NCI-H1417 (cell line): ENCODE measurements around the gene CRYBB1.

Experiments
- DNase-seq, 3 experiments: peaks; one replicate each; lab custom pipeline; 2025; lab: John Stamatoyannopoulos, UW

The CRYBB1 gene

DNA sequence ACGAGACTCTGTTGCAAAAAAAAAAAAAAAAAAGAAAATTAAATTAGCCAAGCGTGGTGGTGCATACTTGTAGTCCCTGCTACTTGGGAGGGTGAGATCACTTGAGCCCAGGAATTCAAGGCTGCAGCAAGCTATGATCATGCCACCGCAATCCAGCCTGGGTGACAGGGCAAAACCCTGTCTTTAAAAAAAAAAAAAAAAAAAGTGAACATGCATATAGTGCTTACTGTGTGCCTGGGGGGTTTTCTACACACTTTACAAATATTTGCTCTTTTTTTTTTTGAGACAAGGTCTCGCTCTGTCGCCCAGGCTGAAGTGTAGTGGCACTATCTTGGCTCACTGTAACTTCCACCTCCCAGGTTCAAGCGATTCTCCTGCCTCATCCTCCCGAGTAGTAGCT lies 40.7 kb downstream of the CRYBB1 start:
- DNase-seq: no peak

GRCh38 chr22:26576026-26576680 lies 41.7 kb downstream of the CRYBB1 start:
- no peak for DNase-seq

DNA sequence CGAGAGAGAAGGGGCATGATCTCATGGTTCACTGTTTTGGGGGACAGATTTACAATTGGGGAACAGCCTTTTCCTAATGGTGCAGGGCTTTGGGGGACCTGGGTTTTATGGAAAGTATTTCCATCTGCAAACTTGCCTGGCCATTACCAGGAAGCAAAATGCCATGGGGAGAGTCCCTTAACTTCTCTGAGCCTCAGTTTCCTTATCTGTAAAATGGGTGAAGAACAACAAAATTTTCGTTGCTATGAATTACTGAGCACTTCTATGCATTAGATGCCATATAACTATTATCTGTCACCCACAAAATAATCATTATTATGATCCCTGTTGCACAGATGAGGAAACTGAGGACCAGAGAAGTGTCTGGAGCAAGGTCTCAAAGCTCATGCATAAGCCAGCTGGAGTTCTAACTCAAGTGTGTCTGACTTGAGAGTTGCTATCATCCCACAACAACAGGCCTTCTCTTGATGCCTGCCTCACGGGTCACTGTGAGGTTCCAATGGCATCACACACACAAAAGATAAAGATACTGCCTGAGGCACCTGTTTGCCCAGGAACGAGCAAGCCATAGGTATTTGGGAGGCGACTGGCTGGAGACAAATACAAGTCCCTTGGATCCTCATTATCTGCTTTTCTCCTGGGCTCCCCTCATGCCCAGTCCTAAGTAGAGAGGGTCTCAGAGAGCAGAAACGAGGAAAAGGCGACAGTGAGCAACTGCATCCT lies 43.7 kb downstream of the CRYBB1 start:
- DNase-seq: no peak

DNA sequence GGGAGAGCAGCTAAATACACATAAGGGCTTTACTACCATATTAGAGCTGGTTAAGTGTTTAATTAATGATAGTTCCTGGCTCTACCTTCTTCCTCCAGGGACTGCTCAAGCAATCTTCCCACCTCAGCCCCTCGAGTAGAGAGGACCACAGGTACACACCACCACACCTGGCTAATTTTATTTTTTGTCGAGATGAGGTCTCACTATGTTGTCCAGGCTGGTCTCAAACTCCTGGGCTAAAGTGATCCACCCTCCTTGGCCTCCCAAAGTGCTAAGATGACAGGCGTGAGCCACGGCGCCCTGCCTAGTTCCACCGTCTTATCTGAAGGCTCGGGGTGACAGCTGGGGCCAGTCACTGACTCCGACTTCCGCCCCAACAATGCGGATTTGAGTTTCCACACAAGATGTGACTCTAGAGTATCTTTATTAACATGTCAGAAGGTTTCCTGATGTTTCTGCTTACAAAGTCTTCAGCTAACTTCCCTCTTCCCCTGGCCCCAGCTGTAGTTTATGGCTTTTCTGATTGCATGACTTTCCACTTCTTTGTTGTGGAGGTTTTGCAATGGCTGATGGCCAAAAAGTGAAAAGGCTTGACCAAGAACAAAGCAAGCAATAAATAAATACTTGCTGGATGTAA lies 44.7 kb downstream of the CRYBB1 start:
- DNase-seq: no peak

DNA sequence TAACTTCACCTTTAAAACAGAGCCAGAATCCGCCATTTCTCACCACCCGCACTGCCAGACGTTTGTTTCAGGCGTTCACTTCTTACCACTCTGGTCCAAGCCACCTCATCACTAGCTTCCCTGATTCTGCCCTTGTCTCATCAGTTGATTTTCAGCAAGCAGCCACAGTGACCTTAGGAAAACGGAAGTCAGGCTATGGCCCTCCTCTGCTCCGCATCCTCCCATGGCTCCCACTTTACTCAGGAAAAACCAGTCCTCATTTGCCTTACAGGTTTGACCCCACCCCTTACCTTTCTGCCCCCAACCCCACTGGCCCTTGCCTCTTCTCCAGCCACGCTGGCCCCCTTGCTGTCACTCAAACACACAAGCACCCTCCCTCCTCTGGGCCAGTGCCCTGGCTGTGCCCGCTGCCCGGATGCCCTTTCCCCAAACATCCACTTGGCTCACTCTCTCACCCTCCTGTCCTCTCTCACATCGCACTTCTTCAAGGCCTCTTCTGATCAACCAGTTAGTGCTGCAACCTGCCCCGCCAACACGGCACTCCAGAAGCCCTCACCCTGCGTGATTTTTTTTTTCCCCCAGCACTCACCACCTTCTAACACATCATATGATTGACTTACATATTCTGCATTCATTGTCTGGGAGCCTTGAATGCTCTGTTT lies 46.8 kb downstream of the CRYBB1 start:
- DNase-seq: no peak

- DNase-seq: no peak
Measured at GRCh38 chr22:26570115-26570514, 47.7 kb downstream of the CRYBB1 start.

- DNase-seq: peak in 1 of 3 experiments; percentile 5
Measured at GRCh38 chr22:26568207-26568706, 49.6 kb downstream of the CRYBB1 start.

GRCh38 chr22:26567610-26568009 lies 50.2 kb downstream of the CRYBB1 start:
- DNase-seq: no peak

DNA sequence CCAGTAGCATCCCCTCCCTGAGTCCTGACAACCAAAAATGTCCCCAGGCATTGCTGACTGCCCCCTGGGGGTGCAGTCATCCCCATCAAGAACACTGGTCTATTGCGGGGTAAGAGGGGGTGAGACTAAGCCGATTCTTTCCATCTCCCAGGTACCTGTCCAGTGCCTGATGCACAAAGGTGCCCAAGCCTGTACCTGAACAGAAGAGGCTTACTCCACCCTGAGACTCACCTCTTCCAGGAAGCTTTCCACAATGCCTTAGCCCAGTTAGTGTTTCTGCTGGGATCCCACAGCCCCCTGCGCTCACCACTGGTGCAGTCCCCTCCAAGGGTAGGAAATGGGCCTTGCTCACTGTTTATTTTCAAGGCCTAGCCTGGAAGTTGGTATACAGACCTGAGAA lies 50.8 kb downstream of the CRYBB1 start:
- no peak for DNase-seq

GRCh38 chr22:26565889-26566288 lies 51.9 kb downstream of the CRYBB1 start:
- no peak for DNase-seq

DNA sequence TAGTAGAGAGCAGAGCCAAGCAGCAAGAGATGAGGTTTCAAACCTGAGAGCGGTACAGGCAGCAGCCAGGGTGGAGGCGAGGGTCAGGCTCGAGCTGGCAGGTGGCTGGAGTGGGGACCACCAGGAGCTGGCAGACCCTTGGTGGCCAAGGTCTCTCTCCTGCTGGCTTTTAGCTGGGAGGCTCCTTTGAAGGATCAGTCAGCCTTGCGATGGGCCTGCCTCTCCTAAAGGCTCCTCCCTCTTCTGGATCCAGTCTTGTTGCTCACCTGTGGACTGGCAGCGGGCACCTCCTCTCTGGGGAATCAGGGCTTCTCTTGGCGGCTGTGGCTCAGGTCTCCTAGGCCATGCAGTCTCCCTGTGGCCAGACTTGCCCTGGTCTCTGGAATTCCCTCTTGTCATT lies 52.6 kb downstream of the CRYBB1 start:
- no peak for DNase-seq

DNA sequence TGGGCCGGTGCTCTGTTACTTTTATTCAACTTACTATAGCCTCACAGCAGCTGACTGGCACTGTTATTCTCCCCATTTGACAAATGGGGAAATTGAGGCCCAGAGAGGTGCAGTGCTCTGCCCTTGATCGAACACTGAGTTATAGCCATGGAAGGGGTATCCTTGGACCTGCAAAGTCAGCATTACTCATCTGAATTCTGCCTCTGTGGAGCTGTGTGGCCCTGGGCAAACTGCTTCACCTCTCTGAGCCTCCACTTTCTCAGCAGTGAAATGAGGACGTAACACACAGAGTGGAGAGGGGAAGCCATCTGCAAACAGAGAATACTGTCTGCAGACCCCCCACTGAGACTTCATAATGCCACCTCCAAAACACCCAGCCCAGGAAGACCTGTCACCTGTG lies 53.2 kb downstream of the CRYBB1 start:
- no peak for DNase-seq

GRCh38 chr22:26564181-26564580 lies 53.6 kb downstream of the CRYBB1 start:
- no peak for DNase-seq

DNA sequence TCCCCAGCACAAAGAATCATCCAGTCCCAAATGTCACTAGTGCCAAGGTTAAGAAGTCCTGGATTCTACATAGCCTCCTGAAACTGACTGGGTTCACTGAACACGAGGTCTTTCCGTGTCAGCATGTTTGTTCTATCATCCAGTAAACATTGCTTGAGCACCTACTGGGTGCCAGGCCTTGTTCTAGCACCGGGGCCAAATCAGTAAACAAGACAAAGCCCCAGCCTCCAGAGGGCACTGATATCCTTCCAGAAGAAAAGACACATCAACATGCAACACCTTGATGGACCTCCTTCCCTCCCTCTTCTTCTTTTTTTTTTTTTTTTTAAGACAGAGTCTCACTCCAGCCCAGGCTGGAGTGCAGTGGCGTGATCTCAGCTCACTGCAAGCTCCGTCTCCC lies 54.8 kb downstream of the CRYBB1 start:
- DNase-seq: no peak

DNA sequence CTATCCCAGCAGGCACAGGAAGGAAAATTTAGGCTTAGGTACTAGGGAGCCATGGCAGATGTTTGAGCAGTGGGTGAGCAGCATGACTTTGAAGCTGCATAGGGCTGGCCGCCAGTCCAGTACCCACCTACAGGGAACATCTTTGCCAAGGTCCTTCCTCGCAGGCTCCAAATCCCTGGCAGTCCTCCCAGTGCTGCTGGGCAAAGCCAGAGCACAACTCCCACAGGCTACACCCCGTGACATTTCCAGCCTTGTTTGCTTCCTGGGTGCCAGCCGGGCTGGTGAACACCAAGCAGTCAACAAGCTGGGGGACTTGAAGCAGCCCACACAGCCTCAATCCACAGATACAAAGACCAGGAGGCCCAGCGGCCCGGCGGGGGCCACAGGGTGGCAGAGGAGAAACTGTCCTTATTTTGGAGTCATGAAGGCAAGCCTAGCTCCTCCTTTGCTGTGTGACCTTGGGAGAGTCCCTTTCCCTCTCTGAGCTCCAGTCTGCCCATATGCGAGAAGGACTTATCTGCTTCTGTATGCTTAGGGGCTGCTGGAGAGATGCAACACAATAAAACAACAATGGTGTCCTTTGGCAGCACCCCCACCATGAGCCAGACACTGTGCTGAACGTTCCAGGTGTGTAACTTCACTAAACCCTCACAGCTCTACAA lies 55.9 kb downstream of the CRYBB1 start:
- no peak for DNase-seq

- DNase-seq: no peak
Measured at GRCh38 chr22:26559961-26560575, 57.8 kb downstream of the CRYBB1 start.

DNA sequence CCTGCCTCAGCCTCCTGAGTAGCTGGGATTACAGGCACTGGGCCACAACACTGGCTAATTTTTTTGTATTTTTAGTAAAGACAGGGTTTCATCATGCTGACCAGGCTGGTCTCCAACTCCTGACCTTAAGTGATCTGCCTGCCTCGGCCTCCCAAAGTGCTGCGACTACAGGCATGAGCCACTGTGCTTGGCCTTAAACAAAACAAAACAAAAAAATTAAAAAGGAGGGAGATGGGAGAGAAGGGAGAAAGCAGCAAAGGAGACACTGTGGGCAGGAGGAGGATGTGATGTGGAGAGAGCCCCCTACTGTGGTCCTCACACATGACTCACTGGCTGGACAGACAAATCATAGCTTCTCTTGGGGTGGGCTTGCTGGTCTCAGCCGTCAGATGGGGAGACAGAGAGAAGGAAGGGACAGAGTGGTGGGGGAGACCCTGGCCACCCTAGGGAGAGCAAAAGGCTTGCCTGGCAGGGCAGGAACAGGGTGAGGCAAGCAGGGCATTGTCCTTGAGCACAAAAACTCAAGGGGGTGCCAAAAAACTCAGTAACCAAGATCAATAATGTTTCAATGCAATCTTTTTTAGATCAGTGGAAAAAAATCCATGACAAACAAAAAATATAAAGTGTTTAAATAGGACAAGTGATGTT lies 59.5 kb downstream of the CRYBB1 start:
- no peak for DNase-seq

GRCh38 chr22:26556904-26557303 lies 60.9 kb downstream of the CRYBB1 start:
- DNase-seq: no peak

GRCh38 chr22:26555478-26555877 lies 62.3 kb downstream of the CRYBB1 start:
- DNase-seq: no peak

GRCh38 chr22:26554956-26555355 lies 62.9 kb downstream of the CRYBB1 start:
- DNase-seq: no peak
